HG02973 (cell line): ENCODE results near the gene CNOT8.
"Not testable (repeated sequence)": the region's sequence is repeated elsewhere in the genome, so short reads cannot be mapped to it uniquely, and the experiment has no call there.

Source experiments
- ATAC-seq: cut with Tn5 transposase; IDR thresholded peaks from one replicate; pipeline ENCODE4 v1.9.1; 2021; ENCODE audit warnings: moderate library complexity; ENCODE audit not compliant: unreplicated experiment

The CNOT8 gene

GRCh38 chr5:154863291-154864080 is 5.1 kb downstream of the CNOT8 start:
- ATAC-seq, result no peak

DNA sequence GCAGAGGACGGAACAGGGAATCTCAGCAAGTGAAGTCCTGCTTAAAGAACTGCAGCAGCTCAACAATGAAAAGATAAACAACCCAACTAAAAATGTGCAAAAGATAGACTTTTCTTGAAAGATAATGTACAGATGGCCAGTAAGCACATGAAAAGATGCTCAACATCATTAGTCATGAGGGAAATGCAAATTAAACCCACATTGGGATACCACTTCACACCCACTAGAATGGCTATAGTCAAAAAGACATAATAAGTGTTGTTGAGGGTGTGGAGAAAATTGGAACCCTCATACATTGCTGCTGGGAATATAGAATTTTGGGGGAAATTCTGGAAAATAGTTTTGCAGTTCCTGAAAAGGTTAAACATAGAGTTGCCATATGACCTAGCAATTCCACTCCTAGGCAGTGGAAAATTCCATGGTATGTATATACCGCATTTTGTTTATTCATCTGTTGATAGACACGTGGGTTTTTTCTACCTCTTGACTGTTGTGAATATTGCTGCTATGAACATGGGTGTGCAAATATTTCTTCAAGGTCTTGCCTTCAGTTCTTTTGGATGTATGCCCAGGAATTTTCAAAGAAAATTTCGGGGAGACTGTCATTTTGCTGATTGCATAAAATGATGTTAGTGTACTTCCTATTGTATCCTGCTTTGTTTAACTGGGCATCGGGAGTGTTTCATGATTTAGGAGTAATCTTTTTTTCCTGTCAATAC is 7.2 kb downstream of the CNOT8 start:
- ATAC-seq, result no peak

DNA sequence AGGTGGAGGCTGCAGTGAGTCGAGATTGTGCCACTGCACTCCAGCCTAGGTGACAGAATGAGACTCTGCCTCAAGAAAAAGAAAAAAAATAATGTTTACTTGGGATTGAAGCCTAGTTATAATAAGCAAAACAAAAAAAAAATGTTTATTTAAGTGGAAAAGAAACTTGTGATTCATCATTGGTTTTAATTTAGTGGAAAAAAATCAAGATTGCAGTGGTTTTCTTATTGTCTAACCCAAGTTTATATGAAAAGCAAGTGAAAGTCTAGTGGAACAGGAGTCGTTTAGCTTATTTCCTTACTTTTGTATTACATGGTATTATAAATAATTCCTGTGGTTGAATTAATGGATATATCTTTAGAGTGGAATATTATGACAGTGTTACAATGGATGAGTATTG is 8.4 kb downstream of the CNOT8 start:
- ATAC-seq, result no peak

DNA sequence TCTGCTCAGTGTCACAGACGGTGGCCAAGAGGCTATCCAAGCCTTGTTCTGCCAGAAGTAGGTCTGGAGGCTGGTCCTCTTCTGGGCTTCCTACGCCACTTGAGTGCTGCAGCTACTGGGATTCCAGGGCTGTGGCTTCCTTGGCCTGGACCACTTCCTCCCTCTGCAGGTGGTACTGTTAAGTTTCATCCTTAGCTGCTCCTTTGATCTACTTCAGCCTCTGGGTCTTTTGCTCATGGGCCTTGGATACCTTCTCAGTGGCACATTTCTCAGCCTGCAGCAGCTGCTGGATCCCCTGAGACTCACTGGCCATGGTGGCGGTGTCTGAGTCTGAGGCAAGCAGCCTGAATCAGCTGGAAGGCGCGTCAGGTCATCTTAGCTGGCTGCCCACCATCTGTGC is 10.3 kb downstream of the CNOT8 start:
- no peak for ATAC-seq

- ATAC-seq, result no peak
Measured at GRCh38 chr5:154871734-154872133, 13.3 kb downstream of the CNOT8 start.

DNA sequence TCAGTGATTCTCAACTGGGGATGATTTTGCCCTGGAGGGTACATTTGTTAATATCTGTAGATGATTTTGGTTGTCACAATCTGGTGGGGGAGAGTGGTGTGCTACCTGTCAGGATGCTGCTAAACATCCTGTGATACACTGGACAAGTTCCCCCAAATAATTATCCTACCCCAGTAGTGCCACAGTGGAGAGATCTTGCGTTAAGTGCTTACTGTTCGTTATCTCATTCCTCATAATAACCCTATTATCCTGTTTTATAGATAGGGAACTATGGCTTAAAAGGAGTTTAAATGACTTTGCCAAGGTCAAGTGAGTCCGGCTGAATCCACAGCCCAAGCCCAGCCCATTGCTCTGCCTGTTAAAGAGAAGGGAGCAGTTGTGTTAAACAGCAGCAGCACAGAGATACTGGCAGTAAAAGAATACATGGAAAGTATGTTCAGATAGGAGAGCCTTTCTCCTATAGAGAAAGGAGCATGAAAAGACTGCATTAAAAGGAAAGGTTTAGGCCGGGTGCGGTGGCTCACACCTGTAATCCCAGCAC is 15.4 kb downstream of the CNOT8 start:
- no peak for ATAC-seq

DNA sequence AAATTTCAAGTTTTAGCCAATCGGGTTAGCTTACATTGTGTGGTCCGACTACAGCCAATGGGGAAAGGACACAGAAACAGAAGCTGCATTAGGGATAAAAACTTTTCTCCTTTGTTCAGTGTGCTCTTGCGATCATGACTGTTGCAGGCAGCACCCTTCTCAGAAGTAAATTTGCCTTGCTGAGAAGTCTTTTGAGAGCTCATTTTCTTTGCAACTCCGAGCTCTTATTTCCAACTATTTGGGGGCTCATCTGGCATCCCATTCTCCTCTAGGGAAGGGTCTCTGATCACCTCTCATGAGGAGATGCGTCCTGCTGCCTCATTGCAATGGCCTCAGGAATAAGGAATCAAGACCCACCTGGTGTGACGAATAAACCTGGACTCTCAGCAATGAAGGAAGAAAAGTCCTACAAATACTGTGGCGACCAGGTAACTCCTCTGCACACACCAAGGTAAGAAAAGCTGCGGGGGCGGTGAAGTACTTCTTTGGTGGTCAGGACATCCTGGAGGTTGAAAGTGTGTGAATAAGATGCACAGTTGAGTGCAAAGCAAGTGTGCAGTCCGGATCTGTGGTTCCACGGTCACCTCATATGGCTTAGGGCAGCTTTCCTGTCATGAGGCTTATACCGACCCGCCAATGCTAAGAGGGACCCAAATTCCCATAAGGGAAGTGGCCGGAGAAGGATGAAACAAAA is 20.4 kb downstream of the CNOT8 start:
- ATAC-seq, result no peak

DNA sequence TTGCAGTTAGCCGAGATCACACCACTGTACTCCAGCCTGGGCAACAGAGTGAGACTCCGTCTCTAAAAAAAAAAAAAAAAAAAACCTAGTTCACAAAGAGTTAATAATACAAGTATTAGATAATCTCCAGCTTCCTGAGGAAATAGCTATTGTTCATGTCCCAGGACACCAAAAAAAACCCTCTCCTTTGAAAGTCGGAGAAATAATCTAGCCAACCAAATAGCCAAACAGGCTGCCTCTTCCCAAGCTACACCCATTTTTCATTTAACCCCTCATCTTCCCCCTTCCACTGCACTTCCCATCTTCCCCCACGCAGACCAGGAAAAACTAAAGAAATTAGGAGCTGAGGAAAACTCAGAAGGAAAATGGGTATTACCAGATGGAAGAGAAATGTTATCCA is 23.6 kb downstream of the CNOT8 start:
- no peak for ATAC-seq

DNA sequence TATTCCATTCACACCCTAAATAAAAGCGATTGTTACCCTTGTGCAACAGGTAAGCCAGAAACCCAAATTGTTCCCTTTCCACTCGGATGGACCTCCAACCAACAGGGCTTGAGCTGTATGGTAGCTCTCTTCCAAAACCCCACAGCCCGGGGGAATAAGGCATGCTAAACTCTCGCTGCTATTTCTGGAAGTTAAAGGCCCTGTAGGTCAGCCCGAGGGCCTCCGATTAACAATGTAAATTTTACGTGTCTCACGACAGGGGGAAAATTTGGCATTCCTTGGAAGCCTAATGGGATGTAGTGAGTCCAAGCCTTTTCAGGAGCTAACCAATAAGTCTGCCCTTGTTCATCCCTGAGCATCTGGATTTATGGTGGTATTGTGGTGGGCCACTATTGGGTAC is 26.0 kb downstream of the CNOT8 start:
- ATAC-seq, result no peak

- ATAC-seq, result no peak
Measured at GRCh38 chr5:154885439-154885838, 27.0 kb downstream of the CNOT8 start.

DNA sequence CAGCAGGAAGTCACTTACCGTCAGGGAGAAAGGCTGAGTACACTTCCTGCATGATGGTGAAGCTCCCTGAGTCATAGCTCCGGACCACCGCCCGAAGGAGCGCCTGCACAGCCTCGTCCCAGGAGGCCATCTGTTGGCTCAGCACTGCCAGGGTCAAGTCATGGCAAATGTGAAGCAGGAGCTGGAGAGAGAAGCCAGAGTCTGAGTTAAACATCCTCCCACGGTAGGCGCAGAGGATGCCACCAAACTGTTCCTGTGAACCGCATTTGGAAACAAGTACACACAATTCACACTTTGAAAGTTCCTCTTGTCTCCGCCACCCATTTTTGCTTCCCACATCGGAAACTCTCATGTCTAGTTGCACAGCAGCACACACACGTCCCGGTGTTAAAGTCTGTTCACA is 33.9 kb downstream of the CNOT8 start:
- ATAC-seq, result no peak

DNA sequence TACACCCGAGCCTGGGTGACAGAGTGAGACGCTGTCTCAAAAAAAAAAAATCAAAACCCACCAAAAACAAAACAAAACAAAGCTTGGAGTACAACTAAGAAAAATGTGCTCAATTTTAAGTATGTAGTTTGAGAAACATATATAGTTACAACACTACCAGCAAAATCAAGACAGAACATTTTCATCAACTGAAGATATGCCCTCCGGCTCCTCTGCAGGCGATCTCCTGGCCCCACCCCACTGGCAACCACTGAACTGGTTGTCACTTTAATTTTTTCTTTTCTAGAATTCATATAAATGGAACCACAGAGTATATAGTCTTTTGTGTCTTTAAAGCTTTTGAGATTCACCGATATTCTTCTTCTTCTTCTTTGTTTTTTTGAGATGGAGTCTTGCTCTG is 35.0 kb downstream of the CNOT8 start:
- ATAC-seq, result no peak

GRCh38 chr5:154895606-154896561 is 37.5 kb downstream of the CNOT8 start:
- no peak for ATAC-seq

DNA sequence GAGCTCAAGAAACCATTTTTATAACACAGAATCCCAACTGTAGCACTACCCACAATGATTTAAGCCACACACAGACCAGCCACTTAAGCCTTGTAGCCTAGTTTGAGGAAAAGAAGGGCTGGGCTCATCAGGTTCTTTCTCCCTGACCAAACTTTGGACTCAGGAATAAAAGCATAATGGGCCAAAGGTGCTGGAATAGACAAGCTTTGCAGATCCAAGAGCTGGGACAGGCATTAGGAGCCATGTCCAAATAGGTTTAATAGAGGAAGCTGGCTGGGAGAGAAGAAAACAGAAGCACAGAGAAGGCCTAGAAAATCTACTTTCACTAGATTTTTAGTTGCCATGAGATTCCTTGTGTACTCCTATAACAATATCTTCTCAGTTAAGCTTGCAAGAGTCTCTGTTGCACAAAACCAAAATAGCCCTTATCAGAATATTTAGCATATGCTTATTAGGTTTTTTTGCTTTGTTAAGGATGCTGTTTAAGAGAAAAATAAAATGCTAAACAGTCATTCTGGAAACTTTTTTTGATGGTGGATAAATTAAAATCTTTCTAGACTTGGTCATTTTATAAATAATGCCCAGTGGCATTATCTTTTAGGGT is 38.2 kb downstream of the CNOT8 start:
- no peak for ATAC-seq

GRCh38 chr5:154898210-154898609 is 39.8 kb downstream of the CNOT8 start:
- no peak for ATAC-seq

DNA sequence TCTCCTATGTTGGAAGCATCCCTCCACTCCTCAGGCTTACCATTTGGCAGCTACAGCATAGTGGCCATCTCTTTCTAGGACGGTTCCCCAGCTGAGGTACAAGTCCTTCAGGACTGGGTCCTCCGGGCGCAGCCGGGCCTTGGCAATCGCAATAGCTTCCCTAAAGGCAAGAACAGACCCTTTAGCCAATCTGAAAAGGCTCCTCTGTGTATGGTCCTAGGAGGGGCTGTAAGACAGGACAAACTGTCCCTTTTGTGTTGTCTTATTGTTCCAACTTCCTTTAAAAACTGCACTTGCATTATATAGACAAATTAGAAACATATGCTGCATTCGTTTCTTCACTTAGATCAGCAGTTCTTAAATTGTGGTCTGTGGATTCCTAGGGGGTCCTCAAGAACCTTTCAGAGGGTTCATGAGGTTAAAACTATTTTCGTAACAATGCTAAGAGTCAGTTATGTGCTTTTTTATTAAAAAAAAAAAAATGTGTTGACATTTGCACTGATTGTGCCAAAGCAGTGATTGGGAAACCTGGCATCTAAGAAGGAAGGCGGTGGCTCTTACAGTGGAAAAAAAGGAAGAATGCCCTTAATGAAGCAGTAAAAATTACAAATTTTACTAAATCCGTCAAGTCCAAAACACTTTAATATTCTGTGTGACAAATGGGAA is 40.9 kb downstream of the CNOT8 start:
- no peak for ATAC-seq

DNA sequence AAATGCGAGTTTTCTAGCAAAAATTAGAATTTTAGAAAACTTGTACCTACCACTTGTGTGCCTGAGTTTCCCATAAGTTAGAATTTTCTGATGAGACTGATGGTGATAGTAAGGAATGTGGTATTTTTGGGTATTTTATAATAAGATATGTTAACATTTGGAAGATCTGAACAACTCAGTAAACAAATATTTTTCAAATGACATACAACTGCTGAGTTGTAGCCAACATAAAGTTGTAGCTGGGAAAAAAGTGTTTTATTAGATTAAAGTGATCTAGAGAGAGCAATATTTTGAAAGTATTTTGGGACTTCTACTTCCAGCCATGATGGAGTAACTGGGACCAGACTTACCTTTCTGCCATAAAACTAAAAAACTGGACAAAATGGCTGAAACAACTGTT is 41.6 kb downstream of the CNOT8 start:
- no peak for ATAC-seq

GRCh38 chr5:154901276-154901675 is 42.8 kb downstream of the CNOT8 start:
- ATAC-seq, result no peak

- ATAC-seq, result no peak
Measured at GRCh38 chr5:154901913-154902312, 43.5 kb downstream of the CNOT8 start.

DNA sequence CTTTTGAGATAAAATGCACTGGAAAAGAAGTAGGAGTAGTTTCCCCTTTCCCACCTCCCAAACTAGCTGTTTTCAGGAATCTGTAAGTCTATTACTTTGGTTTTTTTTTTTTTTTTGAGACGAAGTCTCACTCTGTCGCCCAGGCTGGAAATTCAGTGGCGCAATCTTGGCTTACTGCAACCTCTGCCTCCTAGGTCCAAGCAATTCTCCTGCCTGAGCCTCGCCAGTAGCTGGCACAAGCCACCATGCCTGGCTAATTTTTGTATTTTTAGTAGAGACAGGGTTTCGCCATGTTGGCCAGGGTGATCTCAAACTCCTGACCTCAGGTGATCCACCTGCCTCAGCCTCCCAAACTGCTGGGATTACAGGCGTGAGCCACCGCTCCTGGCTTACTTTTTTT is 47.2 kb downstream of the CNOT8 start:
- ATAC-seq, result not testable (repeated sequence)
